Measurements from ENCODE around the gene FADS3.
A peak's percentile ranks its signal among the peaks of the same experiment; 100 is the strongest.

Gene FADS3

DNA sequence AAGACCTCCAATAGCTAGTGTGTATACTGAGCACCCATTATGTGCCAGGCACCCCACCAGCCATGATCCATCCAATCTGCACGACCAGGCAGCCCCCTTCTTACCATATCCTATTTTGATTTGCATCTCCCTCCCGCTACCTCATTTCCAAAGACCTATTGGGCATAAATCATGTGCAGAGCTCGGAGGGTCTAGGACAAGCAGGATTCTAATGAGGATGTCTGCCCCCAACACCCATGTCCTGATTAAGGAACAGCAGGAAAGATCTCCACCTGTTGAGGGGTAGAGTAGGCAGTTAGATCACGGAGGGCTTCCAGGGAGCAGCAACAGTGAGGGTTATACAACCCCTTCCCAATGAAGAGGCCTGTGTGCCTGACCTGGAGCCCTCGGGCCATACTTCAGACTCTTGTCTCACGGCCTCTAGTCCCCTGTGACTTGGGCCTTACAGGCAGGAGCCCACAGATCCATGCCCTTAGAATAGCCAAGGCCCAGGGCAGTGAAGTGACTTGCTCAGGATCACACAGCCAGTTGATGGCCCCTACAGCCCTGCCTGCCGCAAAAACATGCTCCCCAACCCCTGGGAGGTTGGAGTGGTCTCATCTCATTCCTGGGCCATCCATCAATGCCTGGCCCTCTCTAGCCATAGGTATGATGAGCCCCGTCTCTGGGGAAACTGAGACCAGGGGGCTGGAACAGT is 22.5 kb upstream of the FADS3 start:
- no peak for DNase-seq (ENCODE audit: low spot score)

DNA sequence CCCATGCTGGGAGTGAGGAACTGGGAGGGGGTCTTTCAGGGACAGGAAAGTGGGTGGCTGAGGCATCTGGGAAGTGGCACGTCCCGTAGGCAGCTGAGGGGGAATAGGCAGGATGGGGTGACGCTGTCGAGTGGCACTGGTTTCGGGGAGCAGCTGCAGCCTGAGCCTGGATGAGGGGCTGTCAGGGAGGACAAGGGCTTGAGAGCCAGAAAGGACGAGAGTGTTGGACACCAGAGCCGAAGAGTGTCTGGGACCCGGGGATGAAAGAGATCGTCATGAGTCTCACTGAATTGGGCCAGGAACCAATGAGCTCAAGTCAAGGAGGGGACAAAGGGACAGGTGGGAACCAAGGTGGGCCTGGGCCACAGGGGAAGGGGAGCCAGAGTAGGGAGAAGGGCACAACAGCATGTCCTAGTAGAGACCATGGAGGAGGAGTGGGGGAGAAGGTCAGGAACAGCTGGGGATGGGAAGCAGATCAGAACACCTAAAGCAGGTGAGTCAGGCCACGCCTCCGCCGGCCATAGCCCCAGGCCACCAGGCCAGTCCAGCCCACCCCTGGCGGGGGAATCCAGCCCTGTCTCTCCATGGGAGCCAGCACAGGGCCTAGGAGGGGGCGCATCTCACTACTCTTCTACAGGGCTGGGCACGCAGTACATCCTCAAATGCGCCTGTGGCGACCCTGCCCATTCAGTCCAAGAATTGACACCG is 21.8 kb upstream of the FADS3 start:
- DNase-seq (ENCODE audit: low spot score): no peak

DNA sequence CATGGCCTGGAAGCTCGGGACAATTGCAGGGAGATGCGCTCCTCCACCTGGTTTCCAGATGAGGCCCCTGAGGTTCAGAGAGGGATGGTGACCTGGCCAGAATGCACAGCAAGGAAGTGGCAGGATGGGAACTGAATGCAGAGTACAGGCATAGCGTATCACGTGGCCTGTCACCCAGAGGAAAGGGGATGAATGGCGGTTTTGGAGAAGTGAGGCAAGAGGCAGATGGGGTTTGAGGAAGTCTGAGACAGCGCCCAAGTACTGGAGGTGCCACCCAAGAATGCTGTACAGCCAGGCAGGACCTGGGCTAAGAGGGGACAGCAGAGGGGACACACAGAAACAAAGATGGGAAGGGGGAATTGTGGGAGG is 21.2 kb upstream of the FADS3 start:
- DNase-seq (ENCODE audit: low spot score): no peak

DNA sequence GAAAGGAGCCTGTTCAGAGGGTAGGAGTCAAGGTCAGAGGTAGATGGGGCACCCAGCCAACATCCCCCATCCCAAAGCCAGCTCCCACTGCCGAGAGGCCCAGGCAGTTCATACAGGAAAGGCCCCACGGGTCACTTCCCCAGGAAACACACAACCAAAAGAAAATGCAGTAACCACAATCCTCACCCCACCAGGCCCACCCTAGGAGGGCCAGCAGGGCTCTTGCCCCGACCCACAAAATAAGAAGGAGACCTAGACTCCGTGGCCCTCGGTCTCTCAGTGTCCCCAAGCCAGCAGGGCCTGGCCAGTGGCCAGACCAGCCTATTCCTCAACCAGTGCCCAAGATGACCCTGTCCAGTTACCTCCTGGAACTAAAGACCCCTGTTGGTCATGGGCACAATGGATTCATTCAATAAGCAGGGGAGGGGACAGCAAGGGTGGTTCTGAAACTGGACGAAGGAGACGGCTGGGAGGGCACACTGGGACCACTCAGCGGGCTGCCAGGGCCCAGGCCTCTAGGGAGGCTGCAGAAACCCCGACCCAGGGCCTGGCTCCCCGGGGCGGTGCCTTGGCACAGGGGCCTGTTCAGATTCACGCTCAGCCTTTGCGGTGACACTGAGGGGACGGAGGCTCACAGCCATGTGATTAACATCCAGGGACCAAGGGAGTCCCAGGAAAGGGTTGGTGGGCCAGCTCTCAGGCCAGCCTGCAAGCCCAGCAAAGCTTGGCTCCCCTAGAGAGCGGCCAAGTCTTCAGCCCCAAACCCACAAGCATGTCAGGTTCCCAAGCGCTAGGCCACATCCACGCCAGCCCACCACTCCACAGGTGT is 20.6 kb upstream of the FADS3 start:
- no peak for DNase-seq (ENCODE audit: low spot score)

DNA sequence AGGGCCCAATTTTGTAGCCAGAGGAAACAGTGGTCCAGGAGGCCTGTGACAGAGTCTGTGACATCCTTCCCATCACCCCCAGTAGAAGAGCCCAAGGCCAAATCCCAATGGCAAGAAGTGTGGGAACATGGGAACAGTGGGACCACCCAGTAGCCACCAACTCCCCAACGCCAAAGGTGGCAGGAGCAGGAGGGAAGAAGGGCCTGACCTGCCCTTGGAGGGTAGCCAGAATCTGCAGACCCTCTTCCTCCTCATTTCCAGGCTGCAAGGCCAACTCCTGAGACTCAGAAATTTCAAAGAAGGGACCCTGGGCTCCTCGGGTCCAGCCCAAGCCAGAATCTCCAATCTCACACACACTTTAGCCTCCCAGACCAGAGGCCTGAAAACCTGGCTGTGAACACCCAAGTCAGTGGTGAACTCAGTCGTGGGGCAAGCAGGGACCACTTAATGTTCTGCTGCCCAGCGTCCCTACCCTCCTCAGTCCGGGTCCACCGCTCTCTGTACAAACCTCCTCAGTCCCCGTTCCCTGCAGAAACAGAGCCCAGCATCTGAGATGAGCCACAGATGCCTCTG is 19.9 kb upstream of the FADS3 start:
- DNase-seq (ENCODE audit: low spot score): no peak

DNA sequence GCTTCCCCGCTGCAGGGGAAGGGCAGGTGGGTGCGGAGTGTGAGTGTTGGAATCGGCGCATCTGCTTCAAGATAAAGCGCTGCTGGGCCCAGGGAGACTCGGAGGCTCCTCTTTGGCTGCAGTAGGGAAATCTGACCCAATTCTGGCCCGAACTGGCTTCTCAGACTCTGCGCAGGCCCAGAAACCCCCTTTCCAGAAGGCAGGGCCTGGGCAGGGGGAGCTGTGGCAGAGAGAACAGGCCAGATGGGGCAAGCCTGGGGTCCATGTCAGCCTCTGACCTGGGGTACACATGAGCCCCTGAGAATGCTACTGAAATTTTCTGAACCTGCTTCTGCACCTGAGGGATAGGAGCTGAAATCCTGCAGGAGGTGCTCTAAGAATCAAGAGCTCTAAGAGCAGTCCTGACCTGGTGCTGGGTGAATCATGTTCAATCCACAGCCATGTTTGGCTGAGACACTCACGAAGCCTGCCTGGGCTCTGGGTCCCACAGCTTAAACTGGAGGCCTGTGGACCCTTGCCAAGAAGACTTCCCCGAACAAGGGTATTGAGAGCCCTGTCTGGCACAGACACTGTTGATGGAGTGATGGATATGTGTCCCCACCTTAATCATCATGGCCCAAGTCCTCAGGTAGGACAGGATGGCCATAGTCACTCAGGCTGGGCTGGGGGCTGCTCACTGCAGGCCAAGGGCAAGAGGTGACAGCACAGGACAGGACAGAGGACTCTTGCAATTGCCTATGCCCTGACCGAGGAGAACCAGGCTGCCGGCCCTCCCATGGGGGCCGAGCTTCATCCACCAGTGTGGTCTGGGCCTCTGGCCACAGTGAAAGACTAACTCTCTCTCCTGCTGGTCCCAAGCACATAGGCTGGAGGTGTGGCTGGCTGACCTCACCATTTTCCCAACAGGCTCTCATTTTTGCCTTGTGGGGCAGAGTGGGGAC is 19.1 kb upstream of the FADS3 start:
- DNase-seq (ENCODE audit: low spot score): no peak

DNA sequence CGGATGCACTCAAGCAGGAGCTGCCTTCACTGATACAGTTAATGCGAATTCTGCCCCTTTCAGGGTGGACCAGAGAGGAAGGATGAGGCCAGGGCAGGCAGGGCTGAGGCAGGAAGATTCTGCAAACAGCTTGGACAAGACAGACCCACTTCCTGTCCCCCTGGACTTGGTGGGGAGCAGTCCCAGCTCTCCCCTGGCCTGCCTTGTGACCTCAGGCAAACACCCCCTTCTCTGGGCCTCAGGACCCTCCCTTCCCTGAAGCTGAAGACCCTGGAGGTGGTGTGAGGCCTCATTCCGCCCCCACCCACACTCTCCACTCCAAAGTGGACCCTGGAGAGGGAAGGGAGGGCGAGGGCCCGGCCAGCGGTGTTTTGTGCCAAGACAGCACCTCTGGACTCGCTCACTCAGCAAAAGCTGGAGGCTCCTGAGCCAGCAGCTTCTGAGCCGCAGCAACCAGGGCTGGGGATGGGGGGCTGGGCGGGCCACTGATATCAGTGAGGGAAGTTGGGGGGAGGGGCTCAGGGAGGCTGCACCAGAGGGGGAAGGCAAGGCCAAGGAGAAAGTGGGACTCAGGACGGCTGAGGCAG is 17.5 kb upstream of the FADS3 start:
- no peak for DNase-seq (ENCODE audit: low spot score)

DNA sequence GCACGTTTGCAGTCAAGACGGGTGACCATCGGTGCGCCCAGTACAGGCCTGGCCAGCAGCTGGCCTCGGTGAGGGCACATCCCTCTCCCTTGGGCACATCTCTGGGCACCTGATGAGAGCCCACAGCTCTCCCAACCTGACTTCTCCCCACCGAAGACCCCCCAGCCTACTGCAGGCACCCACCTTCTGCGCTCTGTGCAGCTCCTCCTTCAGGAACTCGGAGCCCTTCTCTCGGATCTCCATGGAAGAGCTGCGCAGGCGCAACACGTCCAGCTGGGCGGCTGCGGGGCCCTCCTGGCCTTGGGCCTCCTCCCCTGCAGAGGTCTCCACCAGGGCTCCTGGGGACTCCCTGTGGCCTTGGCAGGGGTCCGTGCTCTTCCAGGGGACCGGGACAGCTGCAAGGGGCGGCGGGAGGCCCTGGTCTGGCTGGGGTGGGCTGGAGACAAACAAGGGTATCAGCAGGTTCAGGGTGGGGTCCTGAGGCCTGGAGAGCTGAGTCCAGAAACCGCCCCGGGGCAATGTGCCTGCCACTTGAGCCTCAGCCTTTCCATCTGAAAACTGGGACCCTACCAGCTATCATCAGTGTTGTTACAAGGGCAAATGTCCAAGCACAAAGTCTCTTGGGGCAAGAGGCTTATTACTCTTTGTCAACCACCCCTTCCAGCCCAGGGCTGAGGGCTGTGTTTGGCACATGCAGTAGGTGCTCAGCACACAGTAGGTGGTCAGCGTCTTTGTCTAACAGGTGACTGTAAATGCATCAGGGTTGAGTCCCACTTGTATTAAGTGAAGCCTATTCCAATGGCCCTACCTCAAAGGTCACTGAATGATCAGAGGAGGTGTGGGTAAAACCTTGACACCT is 16.8 kb upstream of the FADS3 start:
- no peak for DNase-seq (ENCODE audit: low spot score)

DNA sequence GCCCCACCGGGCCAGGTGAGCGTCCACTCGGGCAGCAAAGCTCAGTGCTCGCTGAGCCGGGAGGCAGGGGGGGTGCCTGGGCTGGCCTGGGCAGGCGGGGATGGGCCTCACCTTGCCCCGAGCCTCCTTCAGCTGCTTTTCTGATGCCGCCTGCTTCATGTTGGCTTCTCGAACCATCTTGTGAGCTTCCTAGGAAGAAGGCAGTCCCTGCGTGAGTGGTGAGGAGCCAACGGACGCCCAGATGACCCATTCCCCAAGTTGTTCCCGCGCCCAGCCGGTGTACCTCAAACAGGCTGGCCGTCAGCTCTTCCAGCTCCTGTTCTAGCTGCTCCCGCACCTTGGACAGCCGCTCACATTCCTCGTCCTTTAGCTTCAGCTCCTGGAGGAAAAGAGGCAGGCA is 15.9 kb upstream of the FADS3 start:
- no peak for DNase-seq (ENCODE audit: low spot score)

DNA sequence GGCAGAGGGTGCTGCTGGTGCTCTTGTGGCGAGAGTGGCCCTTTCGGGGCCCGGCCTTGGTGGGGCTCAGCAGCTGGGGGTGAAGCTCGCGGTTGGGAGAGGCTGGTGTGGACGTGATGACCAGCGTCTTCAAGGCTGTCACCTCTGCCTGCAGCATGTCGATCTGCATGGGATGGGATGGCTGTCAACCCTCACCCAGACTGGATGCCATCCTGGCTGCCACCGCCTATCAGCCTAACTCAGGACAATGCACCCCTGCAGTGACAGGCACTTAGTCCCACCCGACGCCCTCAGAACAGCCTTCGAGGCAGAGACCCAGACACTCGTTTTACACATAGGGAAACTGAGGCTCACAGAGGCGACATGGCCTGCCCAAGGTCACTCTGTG is 15.2 kb upstream of the FADS3 start:
- no peak for DNase-seq (ENCODE audit: low spot score)

DNA sequence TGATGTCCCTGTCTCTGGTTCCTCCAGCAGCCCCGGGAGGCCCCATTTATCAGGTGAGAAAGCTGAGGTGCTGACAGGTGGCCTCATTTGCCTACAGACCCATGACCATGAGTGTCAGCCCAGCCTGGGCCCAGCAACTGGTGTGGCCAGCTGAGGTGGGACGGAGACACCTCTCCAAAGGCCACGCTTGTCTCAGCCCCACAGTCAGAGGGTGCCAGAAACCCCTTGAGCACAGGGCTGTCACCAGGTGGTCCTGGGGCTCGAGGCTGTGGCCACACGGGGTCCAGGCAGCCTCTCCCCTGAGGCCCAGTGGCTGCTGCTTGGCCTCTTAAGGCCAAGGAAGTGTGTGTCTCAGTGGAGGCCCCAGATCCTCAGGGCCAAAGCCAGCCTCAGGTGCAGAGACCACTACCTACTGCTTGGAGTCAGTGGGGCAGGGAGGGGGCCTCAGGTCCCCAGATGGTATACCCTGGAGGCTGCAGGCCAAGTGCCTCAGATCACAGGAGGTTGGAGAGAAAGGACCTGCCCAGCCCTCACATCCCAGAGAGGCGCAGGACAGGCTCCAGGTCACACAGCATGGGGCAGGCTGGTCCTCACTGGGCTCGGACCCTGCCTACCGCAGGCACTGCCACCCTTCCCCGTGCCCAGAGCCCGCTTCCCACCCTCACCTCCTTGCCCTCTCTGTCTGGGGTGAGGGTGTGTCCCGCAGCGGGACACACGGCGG is 14.6 kb upstream of the FADS3 start:
- no peak for DNase-seq (ENCODE audit: low spot score)

DNA sequence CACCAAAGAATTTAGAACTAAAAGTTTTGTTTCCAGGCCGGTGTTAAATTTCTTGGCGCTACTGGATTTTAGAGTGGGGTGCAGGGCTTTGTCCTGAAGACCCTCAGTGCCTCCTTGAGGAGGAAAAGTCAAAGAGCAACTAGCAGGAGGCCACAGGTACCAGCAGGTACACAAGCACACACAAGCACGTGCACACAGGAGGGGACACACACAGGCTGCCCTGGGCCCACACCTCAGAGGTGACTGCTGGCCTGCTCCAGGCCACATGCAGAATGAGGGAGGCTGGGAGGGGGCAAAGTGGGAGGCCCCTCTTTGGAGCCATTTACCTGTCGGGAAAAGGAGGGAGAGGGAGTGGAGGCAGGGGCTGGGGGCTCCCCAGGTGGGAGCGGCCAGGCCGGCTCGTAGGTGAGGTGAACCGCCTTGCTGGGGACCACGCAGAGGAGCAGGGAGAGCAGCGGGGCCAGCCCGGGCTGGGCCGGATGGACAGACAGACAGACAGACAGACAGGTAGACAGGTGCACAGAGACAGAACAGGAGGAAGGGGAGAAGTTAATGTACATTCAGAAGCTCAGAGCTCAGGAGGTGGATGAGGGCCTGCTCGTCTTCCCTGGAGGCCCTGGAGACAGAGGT is 13.8 kb upstream of the FADS3 start:
- DNase-seq (ENCODE audit: low spot score): no peak

DNA sequence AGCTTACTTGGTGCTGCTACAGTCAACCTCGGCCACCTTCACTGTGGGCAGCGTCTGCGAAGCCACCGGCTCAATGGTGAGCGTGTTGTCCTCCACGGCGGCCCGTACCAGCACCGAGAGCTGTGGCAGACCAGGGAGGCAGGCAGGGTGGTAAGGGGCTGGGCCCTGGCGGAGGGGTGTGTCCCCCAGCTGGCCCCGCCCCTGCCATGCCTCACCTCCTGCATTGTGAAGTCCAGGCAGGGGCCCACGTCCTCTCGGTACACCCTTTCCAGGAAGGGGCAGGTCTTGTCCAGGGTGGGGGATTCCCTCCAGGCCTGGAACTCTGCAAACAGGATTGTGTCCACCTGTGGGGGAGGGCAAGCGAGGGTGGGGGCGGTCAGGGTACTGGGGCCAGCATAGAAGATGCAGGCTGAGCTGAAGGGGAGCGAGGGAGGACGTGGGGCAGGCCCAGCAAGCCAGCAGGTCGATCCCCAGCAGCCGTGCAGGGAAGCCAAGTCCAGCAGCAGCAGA is 13.2 kb upstream of the FADS3 start:
- no peak for DNase-seq (ENCODE audit: low spot score)

DNA sequence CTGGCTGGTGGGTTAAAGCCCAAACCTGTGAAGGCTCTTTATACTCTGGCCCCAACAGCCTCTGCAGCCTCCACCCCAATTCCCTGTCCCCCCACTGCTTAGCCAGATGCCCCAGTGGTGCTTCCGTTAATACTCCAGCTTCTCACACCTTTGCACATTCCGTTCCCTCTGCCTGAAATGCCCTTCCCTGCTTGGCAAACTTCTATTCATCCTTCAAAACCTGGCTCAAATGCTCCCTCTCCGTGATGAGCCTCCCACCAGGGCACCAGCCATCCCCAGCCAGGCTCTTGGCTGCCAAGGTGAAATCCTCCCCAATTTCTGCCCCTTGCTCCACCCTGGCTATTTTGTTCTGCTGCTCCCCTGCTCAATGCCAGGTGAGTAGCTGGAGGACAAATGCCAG is 12.5 kb upstream of the FADS3 start:
- no peak for DNase-seq (ENCODE audit: low spot score)

DNA sequence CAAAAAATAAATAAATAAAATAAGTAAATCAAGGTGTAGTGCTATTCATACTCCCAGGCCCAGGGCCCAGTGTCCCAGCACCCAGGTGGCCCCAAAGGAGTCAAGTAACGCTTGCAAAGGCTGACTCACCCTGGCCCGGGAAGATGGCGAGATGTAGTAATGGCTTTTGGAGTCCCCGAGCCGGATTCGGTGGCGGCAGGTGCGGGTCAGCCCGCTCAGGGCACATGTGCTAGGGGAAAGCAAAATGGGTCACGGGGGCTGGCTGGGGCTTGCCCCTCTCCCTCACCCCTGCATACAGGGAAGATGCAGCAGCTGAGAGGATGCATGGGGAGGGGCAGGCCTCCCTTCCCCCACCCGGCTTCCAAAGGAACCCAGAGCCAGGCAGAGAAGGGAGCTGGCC is 11.0 kb upstream of the FADS3 start:
- DNase-seq (ENCODE audit: low spot score): no peak

DNA sequence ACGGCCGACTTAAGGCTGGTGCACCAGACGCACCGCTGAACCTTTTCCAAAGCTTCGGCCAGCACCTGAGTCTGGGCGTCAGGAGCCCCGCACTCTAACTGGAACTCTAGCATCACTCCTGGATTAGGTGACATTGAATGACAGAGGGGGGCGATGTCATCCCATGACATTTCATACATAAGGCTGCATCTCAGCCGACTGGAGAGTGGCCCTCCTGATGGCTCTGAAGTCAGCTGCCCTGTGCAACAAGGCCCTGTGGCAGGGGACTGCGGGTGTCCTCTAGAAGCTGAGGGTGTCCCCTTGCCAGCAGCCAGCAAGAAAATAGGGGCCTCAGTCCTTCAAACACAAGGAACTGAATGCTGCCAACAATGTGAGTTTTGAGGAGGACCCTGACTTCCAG is 10.1 kb upstream of the FADS3 start:
- peak; percentile 29 for DNase-seq (ENCODE audit: low spot score)

DNA sequence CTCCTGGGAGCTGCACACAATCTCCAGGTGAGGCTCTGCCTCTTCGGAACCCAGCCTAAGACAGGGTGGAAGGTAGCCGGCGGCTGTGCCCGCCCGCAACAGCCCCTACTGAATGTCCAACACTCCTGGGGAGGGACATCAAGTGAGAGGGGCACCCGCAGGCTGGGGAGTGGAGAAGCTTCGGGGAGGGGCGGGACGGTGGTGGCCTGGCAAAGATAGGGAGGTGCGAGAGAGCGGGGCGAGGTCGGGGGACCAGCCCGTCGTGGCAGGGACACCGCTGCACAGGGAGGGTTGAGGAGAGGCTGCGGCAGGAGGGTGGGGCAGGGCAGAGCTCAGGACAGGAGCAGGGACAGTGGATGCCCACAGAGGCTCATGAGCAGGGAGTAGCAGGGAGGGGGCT is 8.9 kb upstream of the FADS3 start:
- no peak for DNase-seq (ENCODE audit: low spot score)

DNA sequence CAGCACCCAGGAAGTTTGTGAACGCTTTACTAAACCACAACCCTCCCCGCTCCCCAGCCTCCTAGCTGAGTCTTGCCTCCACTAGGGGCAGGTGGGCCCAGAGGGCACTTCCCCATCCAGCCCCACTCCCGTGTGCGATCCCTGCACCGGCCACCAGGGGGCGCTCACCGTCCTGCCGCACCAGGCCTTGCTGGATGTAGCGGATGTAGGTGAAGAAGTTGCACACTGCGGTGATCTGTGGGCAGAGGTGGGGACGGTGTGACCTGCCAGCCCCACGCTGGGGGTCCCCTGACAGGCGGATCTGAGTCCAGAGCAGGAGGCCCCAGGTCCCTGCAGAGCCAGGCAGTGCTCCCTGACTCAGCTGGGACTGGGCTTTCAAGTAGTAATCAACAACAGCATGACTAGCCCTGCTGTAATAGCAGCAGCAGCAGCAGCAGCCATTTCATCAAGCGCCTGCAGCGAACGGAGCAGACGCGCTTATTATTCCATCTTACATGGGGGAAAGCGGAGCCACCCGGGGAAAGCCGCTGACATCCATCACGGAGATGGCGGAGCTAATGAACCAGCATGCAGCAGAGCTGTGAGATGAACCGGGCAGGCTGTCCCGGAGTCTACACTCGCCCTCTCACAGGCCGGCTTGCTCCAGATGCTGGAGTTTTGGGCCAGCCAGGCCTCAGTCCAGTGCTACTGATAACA is 7.9 kb upstream of the FADS3 start:
- DNase-seq (ENCODE audit: low spot score): peak; percentile 88

DNA sequence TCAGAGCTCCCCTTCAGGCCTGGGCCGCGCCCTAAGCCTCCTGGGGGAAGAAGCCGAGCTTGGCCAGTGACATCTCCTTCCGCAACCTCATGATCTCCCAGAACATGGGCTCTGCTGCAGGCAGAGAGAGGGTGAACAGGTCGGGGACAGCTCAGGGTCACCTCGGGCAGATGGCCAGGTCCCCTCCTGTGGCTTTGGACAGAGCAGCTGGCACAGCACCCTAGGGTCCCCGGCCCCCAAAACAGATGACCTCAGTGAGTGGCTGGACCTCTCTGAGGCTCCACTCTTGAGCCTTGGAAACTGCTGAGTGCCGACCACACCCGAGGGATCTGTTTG is 6.9 kb upstream of the FADS3 start:
- DNase-seq (ENCODE audit: low spot score): no peak
